ENCODE data around the gene MSI2.

Gene MSI2

DNA sequence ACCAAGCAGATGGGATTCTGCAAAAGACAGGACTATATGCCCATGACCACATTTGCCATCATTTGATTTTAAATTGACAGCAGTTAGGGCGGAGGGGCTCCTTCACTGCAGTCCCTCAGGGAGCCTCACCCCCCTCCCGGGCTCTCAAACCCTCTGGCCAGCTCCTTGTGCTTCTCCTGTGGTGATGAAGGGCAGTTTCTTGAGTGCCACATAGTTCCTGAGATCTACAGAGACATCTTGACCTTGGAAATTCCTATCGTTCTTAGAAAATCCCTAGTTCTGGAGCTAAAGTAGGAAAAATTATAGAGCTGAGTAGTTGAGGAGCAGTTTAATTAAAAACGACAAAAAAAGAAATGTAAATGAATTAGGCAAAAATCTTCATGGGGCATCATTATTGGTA lies 257.2 kb downstream of the MSI2 start:
- DNase-seq = no peak

DNA sequence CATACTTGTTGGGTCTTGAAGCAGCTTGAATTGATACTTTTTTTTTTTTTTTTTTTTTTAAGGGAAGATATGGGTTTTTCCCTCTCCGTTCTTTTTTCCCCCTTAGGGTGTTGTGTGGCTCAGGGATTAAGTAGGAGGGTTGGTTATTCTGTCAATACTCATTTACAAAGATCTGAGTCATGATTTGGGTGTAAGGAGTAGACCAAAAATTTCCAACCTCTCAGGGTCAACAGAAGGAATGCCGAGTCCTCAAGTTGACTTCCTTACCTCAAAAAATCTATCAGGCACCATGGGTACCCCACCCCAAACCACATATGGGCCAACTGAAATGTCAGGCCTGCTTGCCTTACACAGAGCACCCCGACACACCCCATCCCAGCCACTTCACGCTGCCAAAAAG lies 258.3 kb downstream of the MSI2 start:
- no peak for DNase-seq

DNA sequence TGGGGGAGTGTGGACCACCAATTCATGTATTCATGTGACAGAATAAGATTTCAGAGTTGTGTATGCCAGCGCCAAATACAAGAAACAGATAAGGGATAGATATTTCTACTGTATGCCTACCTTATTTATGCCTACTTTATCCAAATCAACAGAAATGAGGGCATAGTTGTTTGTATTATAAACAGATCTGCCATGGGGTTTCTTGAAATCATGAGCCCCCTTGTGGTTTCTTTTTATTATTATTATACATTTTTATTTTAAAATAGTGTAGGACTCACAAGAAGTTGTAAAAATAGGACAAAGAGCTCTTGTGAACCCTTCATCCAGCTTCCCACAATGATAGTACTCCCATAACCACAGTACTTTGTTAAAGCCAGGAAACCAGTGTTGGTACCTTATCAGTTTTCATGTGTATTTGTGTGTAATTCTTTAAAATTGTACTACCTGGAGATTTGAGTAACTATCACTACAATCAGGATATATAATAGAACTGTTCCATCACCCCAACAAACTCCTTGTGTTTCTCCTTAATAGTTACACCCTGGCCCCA lies 259.4 kb downstream of the MSI2 start:
- DNase-seq = no peak

DNA sequence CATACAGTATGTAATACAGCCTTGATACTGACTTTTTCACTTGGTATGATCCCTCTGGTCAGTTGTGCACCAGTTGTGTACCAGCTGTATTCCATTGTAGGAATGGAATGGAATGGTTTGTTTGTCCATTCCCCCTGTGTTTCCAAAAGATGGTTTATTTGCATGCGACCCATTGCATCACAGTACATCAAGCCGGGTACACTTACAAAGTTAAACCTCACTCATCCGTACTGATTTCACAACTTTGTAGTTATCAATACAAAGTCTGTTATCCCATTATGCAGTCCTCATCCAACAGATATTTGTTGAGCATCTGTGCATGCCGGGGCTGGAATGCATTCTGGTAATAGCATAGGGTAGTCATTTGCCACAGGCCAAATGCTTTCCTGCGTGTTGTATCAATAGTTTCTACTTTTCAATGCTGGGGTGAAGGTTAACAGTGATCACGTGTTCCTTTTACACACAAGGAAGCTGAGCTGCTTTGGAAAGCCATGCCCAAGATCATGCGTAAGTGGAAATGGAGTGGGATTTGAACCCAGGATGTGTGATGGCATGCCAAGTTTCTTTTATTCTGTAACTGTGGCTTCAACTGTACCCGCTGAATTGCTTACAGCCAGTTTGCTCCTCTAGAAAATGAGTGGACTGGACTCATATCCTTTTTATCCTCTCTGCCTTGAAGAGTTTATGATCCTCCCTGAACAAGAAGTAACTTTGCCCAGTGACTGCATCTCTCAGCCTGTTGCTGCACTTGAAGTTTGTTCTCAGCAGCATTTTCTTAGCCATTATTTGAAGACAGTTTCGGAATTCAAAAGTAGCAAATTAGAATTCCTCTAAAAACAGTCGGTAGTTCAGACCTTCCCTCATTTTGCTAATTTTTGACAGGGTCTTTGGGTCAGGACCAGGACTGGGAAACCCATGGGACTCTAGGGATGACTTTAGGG lies 260.2 kb downstream of the MSI2 start:
- DNase-seq = no peak

DNA sequence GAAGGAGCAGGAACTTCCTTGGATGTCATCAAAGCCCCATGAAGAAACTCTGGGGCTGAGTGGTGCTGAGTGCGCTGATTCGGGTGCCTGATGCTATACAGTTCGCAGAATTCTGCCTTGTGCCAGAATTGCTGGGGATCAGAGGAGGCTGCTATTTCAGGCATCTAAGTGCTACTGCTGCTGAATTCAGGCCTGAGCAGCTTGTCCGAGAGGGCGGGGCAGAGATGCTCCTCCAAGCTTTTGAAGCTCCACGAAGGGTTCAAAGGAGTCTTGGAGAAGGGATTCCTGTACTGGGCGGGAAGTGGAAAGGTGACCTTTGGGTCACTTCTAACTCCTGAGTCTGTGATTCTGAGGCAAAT lies 260.9 kb downstream of the MSI2 start:
- DNase-seq = no peak

DNA sequence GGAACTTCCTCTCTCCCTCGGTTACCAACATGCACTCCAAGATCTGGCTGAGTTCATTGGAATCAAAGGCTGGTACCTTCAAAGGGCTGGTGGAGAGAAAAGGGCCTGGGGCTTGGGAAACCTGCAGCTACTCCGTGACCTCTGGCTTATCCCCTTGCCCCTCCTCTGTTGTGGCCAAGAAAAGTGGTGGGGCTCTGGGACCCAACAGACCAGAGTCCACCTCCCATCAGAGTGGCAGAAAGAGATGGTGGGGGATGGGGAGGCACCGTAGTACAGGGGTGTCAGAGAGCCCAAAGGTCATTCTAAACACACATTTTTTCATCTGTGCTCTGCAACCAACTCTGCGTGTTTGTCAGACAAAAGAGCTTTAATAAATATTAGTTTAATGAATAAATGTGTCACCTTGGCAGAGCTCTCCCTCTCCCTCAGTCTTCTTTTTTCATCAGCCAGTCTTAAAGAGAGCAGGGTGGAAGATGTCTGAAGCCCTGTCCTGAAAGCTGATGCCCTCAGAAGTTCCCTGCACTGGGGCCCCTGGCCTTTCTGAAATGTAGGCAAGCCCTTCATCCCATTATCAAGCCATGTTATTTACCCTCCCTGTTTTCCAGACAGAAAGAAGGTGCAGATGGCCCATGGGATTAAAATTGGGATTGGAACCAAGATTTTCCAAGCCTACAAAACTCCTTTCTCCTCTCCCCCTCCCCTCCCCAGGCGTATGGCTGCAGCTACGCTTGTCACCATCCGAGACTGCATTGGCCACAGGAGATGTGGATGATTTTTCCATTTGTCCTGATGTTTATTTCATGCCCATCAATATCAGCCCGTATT lies 261.5 kb downstream of the MSI2 start:
- no peak for DNase-seq

DNA sequence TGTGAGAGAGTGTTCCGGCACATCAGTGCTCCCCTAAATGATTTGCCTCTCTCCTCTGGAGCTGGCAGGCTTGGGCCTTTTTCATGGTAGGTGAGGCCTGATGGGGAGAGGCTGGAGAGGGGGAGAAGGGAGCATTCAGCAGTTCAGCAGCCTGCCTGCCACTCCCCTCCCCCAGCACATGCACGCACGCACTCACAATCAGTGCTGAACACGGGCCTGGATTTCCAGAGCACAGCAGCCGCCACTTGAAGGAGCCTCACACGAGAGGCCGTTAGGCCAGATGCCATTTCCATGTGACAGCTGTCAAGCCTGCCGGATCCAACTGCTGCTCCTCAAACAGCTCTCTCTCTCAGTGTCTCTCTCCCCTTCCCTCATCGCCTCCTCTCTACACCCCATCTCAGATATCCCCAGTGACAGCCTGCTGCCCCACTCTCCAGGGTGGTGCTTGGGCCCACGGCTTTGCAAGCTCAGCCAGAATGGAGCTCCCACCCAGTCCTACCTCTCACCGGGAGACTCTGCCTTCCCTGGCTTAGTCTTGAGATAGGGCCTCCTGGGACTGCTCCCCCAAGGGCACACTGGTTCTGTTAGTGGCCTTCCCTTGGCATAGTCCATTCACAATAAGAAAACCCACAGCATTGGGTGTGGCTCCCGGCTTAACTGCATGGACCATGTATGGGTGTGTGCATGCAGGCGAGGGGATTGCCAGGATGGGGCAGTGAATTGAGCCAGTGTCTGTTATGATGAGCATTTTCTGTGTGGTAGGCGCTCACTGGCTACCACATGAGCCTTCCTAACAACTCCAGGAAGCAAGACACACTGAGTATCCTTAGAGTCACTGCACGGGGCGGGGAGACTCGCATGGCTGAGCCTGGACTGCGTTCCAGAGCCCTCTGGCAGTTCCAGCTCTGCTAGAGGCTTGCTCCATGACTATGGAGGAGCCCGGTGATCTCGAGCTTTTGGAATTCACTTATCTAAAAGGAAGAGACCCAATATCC lies 262.6 kb downstream of the MSI2 start:
- DNase-seq = peak; percentile 33

DNA sequence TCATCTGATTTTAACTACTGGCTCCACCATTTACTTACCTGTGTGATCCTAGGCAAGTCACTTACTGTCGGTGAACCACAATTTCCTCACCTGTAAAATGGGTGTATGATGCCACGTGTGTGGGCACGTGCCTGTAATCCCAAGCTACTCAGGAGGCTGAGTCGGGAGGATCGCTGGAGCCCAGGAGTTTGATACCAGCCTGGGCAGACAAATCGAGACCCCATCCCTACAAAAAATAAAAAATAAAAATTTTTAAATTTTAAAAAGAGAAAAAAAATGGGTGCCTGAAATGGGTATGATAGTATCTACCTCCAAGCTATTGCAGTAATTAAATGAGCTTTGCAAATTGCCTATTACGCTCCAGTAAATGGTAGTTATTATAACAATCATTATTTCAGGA lies 263.5 kb downstream of the MSI2 start:
- DNase-seq = no peak

DNA sequence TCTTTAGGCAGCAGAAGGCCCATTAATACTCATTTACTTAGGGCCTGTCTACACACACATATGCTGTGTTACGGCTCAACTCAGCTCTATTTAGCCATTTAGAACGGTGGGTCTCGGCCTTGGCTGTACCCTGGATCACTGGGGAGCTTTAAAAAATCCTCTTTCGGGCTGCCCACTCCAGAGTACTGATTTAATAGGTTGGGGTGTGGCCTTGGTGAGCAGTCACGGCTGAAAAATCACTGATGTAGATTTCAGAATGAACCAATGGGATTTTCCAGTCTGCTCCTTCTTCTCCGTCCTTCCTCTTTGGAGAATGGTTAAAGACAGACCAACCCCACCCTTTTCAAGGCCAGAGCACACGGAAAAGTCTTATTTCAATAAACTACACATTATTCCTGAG lies 265.3 kb downstream of the MSI2 start:
- no peak for DNase-seq

DNA sequence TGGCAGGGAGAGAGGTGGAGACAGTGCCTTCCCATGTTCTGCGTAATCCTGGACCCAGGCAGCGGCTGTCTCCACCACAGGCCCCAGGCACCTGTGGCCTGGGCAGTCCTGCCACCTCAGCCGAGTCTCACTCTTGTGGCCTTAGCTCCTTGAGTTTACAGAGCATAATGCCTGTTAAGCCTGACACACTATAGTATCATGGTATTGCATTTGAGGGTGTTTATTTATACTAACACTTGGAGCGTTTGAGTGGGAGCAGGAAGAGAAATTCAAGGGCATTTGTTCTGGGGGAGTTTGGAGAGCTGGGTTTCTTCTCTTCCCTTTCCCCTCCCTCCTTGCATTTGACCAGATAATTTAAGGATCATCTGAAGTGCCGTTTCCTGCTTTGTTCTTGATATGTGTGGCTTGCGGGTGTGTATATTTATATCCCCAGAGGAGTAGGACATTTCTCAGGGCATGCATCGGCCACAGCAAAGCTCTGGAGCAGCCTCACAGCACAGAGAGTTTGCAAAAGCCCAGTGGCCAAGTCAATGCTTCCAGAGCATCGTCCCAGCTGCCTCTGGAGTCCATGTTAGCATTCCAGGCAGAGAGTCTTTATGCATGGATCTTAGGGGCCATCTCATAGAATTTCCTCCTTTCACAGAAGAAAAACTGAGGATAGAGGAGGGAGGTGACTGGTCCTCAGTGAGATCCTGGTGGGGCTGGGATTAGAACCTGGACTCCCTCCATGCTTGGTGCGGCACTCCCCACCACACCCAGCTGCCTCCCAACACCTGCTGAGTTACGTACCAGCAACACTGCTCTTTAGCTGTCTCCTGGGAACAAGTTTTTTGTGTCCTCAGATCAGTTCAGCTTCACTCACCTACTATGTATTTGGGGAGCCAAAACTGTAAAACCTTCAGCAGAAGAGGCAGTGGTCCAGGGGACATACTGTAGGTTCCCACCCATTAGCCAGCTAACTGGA lies 266.0 kb downstream of the MSI2 start:
- no peak for DNase-seq

DNA sequence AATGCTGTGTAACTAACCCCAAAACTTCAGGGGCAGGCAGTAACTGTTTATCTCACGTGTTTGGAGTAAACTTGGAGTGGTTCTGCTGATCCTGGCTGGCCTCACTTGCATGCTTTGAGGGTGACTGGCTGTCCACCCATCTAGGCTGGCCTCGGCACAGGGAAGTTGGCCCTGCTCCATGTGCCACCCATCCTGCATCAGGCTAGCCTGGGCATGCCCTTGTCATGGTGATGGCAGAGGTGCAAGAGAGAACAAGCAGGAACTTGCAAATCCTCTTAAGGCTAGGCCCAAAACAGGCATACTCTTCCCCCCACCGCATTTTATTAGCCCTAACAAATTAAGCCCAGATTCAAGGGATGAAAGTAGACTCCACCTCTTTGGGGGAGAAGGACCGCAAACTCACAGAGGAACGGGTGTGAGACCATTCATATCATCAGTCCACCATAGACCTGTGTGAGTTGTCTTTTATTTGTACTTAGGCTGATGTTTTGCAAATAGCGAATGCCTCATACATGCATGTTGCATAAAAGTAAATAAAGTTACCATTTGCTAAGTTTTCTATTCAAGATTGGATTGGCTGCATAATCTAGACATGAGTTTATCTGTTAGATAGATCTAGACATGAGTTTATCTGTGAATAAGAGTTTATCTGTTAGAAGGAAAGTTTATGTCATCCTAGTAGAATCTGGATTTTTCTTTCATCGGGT lies 267.8 kb downstream of the MSI2 start:
- DNase-seq = no peak

DNA sequence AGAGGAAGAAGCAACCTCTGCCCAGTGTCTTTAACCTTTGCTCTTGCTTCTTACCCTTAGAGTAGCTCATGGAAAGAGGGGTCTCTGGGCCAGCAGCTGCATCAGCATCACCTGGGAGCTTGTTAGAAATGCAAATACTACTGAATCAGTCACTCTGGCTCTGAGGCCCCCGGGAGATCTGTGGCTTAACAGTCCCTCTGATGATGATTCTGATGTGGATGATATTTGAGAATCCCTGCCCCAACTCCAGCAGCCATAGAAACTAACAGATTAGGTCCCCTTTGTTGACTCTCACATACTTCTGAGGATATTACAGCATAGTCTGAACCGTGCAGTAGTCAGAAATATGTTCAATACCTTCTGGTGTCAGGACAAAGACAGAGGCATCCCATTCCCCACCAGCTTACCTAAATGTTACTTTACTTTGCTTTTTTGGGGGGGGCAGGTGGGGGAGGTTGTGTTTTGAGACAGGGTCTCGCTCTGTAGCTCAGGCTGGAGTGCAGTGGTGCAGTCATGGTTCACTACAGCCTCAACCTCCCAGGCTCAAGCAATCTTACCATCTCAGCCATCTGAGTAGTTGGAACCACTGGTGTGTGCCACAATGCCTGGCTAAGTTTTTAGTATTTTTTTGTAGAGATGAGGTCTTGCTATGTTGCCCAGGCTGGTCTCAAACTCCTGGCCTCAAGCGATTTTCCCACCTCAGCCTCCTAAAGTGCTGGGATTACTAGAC lies 268.7 kb downstream of the MSI2 start:
- no peak for DNase-seq

DNA sequence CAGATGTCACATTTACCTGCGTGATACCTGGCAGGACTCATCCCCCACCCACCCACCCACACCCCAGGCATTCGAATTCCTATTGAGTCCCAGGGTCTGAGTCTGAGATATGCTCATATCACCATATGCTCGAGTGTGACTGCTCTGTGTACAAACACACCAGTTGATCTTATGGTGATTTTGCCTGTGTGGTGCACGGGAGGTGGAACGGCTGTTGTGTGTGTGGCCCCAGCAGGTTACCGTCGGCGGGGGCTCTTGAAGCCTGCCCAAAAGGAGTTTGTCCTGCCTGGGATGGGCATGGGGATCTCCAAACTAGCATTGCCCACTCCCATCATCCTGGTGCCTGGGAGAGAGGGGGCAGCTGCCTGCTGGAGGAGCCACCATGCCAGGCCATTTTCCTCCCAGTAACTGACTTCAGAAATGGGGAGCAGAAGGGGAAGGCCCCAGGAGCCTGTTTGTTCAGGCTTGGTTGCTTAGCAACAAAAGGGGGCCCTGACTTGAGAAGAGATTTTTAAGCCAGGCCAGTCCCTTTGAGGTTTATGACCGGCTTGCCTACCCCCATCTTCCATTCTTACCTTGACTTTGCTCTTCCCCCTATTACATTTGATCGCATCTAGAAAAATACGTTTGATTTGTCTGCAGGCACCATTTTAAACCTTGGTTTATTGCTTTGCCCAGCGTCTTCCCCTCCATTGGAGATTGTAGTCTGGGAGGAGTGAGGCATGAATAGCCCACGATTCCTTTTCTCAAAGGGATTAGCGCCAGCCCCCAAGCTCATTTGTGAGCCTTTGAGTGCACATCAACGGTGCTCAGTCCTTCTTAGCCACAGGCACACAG lies 271.1 kb downstream of the MSI2 start:
- DNase-seq = no peak

DNA sequence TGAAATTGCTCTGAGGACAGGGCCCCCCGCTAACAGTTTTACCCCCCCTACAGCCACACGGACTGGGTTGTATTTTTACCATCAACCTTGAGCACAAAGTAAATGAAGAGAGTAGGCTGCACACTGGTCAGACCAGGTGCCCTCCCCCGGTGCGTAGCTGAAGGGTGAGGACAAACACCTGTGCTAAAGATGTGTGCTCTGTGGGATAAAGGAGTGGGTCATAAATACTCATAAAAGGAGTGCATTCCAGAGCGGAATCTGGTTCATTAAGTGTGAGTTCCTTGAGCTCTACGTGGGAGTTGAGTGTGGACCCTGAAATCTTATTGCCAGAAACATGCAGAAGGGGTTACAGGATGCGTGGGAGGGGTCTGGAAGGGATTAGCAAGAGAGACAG lies 271.7 kb downstream of the MSI2 start:
- DNase-seq = no peak

DNA sequence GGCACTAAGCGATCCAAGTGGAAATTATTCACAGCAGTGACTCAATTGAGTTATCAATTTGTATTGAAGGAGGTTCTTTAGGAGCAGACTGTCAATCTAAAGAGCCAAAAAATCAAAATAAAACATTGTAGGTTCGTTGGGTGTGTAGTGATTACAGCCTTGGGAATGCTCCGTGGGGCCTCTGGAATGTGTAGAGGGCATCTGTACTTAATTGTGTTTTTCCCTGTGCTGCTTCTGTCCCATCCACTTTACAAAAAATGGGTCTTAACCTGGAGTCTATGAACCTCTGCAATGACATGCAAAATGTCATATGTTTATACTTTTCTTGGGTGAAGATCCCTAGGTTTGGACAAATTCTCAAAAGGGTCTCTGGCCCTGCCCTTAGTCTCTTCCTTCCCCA lies 273.7 kb downstream of the MSI2 start:
- no peak for DNase-seq

DNA sequence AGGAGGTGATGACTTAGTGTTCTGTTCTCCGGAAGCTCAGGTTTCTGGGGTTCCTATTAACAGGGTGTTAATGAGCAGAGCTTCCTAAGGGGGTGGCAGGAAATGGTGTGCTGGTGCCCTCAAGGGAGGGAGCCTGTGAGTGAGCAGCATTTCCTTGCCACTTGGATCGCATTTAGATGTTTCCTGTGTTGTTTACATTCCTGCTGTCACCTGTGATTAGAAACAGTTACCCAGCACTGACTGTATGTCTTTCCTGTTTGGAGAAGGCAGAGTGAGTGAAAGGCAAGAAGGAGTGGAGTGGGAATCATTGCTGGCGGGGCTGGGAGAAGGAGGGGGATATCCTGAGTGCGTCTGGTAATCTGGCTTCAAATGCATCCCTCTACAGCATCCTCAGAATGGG lies 274.2 kb downstream of the MSI2 start:
- no peak for DNase-seq

DNA sequence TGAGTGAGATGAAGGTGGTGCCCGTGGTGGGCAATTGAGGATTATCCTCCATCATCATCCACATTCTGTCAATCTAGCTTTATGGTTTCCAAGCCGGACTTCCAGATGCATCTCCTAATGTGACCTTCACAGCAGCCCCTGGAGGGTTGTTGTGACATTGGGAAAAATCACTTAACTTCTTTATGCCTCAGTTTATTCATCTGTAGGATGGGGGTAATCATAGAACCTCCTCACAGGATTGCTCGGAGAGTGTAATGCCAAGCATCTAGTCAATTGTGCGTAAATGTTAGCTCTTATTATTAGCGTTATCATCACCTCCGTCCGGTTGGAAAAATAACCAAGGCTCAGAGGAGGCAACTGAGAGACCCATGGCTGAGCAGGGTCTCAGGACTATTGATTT lies 274.8 kb downstream of the MSI2 start:
- DNase-seq = no peak

DNA sequence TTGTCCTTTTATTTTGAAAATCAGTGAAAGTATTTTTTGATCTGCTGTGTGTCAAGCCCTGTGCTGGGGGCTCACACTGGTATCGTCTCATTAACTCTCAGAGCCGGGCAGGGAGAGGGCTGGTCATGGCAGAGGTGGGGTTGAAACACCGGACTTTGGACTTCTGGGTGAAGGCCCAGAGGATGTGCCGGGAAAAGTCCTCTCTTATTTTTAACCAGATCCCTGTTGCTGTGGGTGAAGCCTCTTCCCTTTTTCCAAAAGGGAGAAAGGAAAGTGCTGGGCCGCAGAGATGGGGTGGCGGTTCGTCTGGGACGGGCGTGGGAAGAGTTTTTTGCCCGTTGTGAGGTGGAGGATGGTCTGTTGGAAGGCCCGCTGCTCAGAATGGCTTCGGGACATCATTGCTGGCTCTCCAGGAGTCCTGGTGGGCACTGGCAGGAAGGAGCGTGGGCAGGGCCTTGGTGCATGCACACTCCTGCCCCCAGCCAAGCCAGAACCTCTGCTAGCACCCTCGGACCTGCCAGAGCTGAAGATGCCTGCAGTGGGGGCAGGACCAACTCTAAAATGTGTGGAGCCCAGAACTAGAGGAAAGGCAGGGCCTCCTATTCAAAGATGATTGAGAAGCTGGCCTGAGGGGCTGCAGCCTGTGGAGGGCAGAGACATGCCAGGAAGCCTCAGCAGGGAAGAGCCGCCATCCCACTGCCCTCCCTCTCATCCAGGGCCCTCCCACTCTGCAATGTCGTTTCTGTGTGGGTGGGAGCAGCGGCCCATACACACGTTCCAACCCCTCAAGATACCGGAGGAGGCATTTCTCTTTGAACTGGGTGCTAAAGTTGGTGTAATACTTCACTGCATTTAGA lies 275.6 kb downstream of the MSI2 start:
- no peak for DNase-seq

Data from fibroblast of skin of scalp (primary cell).